ENCODE results near the gene SEMA3G. TPM values are rescaled to one million over a fixed set of nuclear protein-coding genes. Genes with fewer than 3 reads are reported as not detected.

The SEMA3G gene
- total and polyA plus RNA-seq, 8 donors: under 0.01 to 9.6 (median 1.8) TPM

GRCh38 chr3:52430416-52430810 lies 14.5 kb downstream of the SEMA3G start:
- no peak for DNase-seq
- intact Hi-C loops (cut with DNase I; ENCODE audit: low total_unique reads): no loop called here

GRCh38 chr3:52429779-52430415 lies 15.0 kb downstream of the SEMA3G start:
- WGBS, 5 donors: 78 to 86% (median 82%) methylated on average over 7 of the region's 7 CpGs
- intact Hi-C loops (cut with DNase I; ENCODE audit: low total_unique reads): no loop called here
- Histone ChIP-seq H3K4me3 (no peak overlapping the region), H3K4me1 (peaks cover 0 to 22% (median 3%) of the 10 kb centered on the region in 4 donors), H3K9me3 (no peaks in the 10 kb centered on the region), H3K36me3 (no peaks in the 10 kb centered on the region), H3K27me3 (no peaks in the 10 kb centered on the region), H3K27ac (peak overlapping the region in 1 of 5 donors; percentile 8)
- no peak for TF ChIP-seq POLR2AphosphoS5 (IDR thresholded peaks at IDR 0.05)
- TF ChIP-seq EP300 (IDR thresholded peaks at IDR 0.05): no peak
- no peak for TF ChIP-seq POLR2A (IDR thresholded peaks at IDR 0.05)
- no peak for TF ChIP-seq CTCF (IDR thresholded peaks at IDR 0.05)
- DNase-seq: no peak

More at GRCh38 chr3:52430416-52430810, 14.5 kb downstream of the SEMA3G start:
- WGBS, 5 donors: 72 to 83% (median 76%) methylated on average over 9 of the region's 9 CpGs
- TF ChIP-seq CTCF (IDR thresholded peaks at IDR 0.05): no peak
- Histone ChIP-seq H3K27me3 (no peaks in the 10 kb centered on the region), H3K9me3 (no peaks in the 10 kb centered on the region), H3K36me3 (no peaks in the 10 kb centered on the region), H3K27ac (peak overlapping the region in 1 of 5 donors; percentile 8), H3K4me1 (peaks cover 0 to 22% (median 3%) of the 10 kb centered on the region in 4 donors), H3K4me3 (no peak overlapping the region)

DNA sequence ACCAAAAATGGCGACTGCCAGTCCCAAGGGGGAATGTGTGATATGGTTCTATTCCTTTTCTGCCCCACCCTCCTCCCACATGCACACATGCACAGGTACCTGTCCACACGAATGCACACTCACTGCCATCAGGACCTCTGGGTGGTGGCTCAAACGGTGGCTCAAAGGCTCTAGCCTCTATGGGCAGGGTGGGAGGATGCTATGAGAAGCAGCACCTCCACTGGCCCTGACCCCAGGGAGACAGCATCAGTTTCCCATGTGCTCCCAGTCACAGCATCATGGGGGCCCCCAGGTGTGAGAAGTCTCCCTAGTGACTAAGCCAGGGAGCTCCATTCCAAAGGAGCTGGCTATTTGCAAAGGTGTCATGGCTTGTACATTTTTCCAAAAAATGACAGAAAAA lies 15.9 kb downstream of the SEMA3G start:
- H3K36me3 ChIP-seq: no peaks in the 10 kb centered on the region
- no peaks in the 10 kb centered on the region for H3K27me3 ChIP-seq
- H3K4me3 ChIP-seq: no peak overlapping the region
- H3K4me1 ChIP-seq: peaks cover 0 to 22% (median 3%) of the 10 kb centered on the region in 4 donors
- H3K9me3 ChIP-seq: no peaks in the 10 kb centered on the region
- intact Hi-C loops (cut with DNase I; ENCODE audit: low total_unique reads): no loop called here
- WGBS, 5 donors: 37 to 52% (median 42%) methylated on average over 3 of the region's 3 CpGs
- no peak overlapping the region for H3K27ac ChIP-seq
- TF ChIP-seq EP300 (IDR thresholded peaks at IDR 0.05) (no peak), CTCF (IDR thresholded peaks at IDR 0.05) (no peak), POLR2A (IDR thresholded peaks at IDR 0.05) (no peak)
- no peak for DNase-seq

DNA sequence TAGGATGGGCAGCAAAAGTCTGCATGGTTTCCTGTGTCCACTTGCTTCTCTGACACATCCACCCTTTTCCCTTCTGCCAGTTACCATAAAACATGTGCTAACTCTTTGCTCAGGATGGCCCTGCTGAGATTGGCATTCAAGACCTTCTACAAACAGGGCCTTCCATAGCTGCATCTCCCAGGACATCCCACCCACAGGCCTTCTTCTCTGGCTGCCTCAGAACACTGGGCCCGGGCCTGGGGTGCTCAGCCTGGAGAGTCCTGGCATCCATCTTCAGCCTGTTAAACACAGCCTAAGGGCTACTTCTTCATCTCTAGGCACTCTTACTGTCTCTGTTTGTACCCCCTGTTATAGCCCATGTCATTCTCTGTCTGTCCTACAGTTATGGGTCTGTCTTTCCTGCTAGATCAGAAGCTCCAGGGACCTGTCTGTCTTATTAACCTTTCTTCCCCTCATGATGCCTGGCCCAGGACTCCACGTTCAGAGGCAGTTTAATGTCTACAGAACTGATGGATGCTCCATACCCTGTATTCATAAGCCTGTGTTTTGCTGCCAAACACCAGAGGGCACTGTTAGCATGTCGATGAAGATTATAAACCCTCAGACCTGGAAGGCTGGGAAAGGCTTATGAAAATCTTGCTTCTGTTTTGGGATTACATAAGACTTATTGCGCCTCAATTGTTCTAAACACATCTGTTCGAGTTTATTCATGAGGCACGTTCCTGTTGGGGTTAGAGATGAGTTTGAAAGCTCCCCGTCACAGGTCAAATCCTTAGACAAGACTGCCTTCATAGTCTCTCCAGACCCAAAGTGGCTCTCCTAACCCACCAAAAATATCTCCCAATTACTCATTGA lies 16.5 kb downstream of the SEMA3G start:
- no peaks in the 10 kb centered on the region for H3K36me3 ChIP-seq
- no peak overlapping the region for H3K27ac ChIP-seq
- intact Hi-C loops (cut with DNase I; ENCODE audit: low total_unique reads): no loop called here
- DNase-seq: peak; percentile 70 to 90
- peaks cover 0 to 19% (median 3%) of the 10 kb centered on the region in 4 donors for H3K4me1 ChIP-seq
- WGBS, 5 donors: 14 to 18% (median 17%) methylated on average over 7 of the region's 7 CpGs
- TF ChIP-seq POLR2AphosphoS5 (IDR thresholded peaks at IDR 0.05): peak in 1 of 3 donors; percentile 48
- peak in 5 of 7 experiments; percentile 55 to 84 (median 68) for TF ChIP-seq CTCF (IDR thresholded peaks at IDR 0.05)
- no peak for TF ChIP-seq EP300 (IDR thresholded peaks at IDR 0.05)
- no peak for TF ChIP-seq POLR2A (IDR thresholded peaks at IDR 0.05)
- H3K9me3 ChIP-seq: no peaks in the 10 kb centered on the region
- no peak overlapping the region for H3K4me3 ChIP-seq
- no peaks in the 10 kb centered on the region for H3K27me3 ChIP-seq

Measured in stomach (tissue), 9 donors.